DMS 273 (cell line): ENCODE measurements around the gene RHOXF2B.
"Not testable (repeated sequence)": the region's sequence is repeated elsewhere in the genome, so short reads cannot be mapped to it uniquely, and the experiment has no call there.

ENCODE experiments used
- DNase-seq: peaks from one replicate; lab custom pipeline; 2025; ENCODE audit not compliant: unreplicated experiment; lab: John Stamatoyannopoulos, UW

Gene RHOXF2B

DNA sequence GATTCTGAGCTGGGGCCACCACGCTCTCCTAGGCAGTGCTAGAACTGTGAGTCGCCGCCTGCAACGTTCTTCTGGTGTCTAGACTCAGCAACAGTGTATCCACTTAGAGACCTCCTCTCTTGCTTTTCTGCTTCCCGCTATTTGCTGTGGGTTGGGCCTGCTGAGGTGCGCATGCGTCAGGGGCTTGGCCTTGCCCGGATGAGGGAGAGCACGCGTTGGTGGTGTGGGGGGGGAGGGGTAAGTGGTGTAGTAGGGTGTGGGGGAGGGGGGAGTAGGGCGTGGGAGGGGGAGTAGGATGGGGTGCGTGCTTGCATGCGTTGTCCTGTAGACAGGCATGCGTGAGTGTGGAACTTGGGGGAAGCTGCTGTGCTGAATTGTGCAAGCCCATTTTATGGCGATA lies at the start of gene RHOXF2B:
Gene RHOXF2B (minus strand): TSS at position 101 of the 400 bp plus-strand sequence. CDS start 138 bp downstream, outside the sequence.
- DNase-seq: not testable (repeated sequence)

DNA sequence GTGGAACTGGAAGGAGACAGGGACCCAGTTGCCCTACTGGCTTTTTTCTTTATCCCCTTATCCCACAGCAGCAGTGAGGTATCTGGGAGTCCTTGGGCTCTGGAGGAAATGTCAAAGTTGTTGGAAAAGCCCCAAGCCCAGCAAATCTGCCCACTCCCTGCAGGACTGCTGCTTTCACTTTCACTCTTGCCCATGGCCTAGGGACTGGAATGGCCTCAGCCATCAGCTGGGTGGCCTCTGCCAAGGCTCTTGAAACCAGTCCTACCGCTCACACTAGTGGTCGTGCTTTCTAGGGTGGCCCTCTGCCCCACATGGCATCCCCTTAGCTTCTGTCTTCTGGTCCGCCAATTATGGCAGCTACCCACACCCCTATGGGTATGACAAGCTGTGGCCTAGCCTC lies 48.0 kb upstream of the RHOXF2B start:
- DNase-seq: no peak

DNA sequence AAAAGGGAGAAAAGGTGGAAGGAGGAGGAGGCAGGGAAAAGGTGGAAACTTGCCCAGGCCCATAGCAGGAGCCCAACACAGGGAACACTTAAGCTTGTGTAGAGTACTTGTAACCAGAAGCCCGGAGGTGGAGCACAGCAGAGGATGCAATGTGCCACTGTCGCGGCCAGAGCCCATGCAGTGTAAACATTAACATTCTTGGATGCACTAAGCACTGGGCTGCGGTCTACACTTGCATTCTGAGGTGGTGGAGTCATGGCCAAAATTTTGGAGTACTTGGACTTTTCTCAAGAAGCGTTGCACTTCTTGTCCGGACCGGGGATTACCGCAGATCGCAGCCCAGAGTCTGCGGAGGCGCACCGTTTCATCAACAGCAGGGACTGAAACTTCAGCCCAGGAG lies 42.7 kb upstream of the RHOXF2B start:
- no peak for DNase-seq

DNA sequence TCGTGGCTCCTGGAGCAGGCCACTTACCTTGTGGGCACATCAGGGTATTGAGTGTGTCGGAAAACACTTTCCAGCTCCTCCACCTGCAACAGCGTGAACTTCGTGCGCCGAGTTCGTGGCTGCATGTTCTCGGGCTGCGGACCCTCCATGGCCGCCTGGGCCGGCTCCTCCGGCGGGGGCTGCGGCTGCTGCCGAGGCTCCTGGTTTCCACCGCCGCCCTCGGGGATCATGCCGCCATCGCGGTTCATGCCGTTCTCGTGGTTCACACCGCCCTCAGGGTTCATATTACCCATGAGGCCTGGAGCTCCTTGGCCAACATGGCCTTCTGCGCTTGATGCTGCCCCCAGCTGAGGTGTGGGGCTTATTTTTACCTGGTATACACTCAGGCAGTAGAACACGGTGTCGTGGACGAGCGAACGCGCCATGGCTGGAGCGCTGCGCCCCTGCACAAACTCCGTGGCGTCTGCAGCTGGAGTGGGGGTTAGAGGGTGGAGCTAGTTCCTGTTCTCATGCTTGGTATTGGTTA lies 38.0 kb upstream of the RHOXF2B start, which contains the start of gene RHOXF1:
Gene RHOXF1 (minus strand): TSS at position 476 of the 526 bp plus-strand sequence. CDS start 51 bp downstream, at position 425.
- no peak for DNase-seq

DNA sequence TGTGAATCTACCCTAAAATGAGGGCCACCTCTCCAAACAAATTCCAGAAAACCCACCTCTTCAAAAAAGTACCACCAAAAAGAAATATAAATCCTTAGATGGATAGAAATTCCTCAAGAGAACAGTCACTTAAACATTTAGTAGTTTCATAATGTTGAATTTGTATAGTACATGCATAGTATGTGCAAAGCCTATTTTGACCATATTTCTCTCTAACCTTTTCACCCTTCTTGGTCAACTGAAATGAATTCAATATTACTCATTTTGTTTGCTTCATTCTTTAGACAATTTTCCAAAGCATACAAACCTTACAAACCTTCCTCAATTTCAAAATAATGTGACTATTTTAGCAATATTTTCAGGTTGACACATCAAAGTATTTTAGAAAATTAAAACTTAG lies 34.1 kb upstream of the RHOXF2B start:
- no peak for DNase-seq

DNA sequence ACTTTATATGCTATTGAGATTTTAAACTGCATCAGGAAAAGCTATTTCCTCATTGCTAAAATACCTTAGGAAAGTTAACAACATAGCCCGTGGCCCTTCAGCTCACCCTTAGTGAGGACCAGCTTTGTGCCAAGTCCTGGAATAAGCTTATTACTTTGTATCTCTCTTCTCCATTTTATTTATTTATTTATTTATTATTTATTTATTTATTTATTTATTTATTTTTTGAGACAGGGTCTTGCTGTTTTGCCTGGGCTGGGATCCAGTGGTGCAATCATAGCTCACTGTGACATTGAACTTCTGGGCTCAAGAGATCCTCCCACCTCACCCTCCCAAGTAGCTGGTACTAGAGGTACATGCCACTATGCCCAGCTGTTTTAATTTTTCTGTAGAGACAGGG lies 31.9 kb upstream of the RHOXF2B start:
- no peak for DNase-seq

DNA sequence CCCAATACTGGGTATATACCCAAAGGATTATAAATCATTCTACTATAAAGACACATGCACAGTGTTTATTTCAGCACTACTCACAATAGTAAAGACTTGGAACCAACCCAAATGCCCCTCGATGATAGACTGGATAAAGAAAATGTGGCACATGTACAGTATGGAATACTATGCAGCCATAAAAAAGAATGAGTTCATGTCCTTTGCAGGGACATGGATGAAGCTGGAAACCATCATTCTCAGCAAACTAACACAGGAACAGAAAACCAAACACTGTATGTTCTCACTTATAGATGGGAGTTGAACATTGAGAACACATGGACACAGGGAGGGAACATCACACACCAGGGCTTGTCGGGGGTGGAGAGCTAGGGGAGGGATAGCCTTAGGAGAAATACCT lies 27.2 kb upstream of the RHOXF2B start:
- not testable (repeated sequence) for DNase-seq

DNA sequence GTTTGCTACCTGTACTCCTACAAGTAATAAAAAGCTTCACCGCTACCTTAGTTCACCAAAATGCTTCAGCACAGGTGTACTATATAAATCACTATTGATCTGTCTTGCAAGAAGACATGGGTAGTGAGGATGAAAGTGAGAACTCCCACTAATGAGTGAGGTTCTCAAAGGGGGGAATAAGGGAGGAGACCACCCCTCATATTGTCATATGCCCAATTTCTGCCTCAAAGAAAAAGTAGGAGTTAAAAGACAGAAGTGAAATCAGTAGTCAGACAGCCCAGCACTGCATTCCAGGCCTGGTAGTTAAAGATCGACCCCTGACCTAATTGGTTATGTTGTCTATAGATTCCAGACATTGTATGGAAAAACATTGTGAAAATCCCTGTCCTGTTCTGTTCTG lies 23.6 kb upstream of the RHOXF2B start:
- DNase-seq: not testable (repeated sequence)

DNA sequence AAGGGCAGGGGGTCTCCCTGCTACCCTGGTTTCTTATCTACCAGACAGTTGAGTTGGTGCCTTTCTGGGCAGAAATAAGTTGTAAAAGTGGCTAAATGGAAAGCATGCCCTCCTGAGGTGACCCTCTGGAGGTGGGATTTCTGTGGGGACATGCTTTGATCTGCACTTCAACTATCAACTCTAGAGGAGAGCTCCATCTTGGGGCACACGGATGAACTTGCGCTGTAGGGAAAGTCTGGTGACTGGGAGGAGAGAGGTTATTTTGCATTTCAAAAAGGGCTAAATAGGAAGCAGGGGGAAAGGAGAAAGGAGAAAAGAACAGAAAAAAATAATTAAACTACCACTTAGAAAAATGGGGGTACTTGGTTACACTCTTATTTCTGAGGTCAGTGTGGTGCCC lies 12.7 kb upstream of the RHOXF2B start:
- peak; percentile 12 for DNase-seq

DNA sequence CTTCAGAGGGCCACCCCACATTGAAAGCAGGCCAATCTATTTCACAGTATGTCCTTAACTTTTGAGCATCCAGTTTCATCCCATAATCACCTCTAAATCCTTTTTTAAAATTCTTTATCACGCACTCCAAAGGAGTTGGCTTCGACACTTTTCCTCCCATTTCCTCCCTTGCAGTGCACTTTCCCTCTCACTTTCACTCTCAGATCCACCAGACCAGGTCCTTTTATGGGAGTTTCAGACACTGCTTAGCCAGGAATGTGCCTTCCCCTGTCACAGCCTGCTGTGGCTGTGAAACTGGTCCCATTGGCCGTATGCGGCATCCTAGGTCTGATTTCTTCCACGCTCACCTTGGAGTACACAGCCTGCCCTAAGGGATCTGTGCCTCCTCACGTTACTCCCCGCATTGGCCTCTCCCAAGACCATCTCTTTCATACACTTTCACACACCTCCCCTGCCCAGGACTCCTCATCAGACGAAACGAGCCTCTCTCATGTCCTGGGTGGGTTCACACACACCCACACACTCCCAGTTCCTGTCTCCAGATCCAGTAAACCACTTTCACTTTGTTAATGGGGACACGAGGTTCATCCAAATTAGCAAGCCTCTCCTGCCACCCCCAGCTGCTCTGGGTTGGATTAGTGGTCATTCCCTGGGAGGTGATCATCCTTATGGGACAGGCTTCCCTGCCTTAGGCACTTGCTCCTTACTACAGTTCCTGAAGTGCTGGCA lies 10.0 kb upstream of the RHOXF2B start:
- DNase-seq: no peak

DNA sequence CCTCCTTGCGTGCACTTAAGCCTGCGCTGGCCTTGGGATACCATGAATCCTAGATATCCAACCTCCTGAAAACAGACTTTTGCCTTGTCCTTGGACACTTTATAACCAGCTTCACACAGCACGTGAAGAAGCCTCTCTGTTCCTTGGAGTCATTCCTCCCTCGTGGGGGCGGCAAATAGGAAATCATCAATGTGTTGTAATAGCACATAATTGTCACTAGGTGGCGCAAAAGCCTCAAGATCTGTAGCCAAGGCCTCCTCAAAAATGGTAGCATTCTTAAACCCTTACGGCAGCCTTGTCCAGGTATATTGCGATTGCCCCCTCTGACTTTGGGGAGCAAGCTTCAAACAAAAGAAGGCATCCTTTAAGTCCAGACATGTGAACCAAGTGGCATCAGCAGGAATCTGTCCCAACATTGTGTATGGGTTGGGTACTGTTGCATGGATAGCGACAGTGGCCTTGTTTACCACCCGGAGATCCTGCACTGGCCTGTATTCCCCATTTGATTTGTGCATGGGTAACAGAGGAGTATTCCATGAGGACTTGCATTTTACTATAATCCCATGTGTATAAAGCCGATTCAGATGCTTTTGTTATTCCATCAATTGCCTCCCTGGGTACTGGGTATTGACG lies 8.2 kb upstream of the RHOXF2B start:
- DNase-seq: not testable (repeated sequence)

DNA sequence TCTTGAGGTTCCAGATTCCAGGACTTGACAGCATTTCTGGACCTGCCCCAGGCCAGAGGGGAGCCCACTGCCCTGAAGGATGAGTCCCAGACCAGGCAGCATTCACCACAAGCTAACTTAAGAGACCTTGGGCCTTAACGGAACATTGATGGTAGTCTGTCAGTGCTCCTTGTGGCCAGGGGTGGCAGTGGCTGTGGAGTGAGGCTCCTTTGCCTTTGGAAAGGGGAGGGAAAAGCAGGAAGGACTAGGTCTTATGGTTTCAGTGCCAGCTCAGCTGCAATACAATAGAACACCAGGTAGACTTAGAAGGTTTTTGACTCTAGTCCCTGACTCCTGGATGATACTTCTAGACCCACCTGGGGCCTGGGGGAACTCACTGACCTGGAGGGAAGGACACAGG lies 11.3 kb downstream of the RHOXF2B start:
- not testable (repeated sequence) for DNase-seq

DNA sequence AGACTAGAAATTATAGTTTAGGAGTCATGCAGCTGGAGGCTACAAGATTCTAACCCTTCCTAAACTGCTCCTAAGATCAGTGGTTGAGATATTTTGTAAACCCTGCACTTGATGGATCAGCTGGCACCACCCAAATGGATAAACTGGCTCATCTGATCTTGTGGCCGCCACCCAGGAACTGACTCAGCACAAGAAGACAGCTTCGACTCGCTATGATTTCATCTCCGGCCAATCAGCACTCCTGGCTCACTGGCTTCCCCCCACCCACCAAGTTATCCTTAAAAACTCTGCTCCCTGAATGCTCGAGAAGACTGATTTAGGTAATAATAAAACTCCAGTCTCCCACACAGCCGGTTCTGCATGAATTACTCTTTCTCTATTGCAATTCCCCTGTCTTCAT lies 34.8 kb downstream of the RHOXF2B start:
- DNase-seq: not testable (repeated sequence)

DNA sequence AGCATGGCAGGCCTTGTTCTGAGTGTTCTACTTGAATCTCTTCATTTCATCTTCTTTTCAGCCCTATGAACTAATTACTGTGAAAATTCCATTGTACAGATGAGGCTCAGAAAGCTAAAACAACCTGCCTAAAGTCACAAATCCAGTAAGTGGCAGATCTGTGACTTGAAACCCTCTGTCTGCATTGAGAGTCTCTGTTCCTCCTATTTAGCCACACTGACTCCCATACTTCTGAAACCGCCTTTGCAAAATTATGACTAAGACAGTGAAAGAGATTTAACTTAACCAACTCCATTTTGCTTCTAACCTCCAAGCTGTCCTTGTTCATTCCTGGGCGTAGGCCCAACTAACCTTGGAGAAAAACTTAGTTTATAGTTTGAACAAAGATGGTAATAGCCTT lies 35.2 kb downstream of the RHOXF2B start:
- not testable (repeated sequence) for DNase-seq

DNA sequence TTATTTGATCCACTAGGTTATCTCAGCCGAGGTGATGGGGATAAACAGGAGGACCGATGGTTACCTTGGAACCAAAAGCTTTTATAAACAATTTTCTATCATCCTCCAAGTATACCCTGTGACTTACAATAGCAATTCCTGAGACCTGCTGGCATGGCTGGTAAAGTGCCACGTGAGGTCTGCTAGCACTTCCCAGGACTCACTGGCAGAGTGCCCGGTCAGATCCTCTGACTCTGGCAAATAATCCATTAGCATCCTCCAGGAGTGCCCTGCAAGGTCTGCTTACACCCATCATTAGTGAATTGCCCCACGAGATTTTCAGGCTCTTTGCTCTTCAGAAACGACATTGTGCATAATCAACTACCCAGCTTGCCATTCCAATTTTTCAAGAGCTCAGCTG lies 37.3 kb downstream of the RHOXF2B start:
- not testable (repeated sequence) for DNase-seq

DNA sequence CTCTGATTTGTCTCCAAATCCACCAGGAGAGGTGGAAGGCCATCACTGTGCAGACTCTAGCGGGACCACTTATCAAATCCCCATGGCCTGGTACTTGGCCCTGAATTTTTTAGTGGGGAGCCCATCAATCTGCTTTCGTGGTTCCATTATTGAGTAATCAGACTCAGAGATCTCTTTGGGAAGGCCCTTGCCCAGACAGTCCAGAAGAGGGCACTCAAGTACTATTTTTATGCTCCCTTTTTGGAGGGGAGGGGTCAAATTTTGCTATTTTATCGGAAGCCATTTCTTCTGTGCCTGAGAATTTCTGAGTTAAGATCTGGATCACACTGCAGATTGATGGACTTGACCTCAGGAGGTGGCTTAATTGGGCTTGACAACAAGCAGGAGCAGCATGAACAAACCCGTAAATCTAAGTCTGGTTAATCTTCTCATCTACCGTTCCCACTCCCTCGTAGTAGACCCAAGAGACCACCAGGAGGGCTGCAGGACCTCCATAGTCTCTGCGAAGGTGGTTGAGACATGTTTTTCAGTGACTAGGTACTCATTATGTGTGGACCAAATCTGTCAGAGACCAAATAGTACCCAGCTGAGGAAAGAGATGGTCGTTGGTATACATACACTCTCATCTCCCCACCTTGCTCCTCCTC lies 38.3 kb downstream of the RHOXF2B start:
- DNase-seq: not testable (repeated sequence)

DNA sequence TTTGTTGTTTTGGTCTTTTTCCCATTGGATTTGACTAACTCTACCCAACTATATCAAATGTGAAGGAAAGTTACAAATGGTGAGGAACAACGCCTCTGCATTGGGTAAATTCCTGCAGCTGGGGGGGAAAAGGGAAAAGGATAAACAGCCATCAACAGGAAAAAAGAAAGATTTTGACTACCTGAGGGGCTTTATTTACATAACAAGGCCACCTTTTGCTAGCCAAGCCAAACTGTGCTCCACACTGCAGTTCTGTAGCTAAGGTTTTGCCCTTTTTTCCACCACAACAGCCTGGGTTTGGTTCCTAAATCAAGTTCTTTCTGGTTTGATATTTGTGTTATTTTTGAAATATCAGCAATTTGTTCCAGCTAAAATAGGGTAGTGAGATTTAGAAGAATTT lies 40.8 kb downstream of the RHOXF2B start:
- no peak for DNase-seq

DNA sequence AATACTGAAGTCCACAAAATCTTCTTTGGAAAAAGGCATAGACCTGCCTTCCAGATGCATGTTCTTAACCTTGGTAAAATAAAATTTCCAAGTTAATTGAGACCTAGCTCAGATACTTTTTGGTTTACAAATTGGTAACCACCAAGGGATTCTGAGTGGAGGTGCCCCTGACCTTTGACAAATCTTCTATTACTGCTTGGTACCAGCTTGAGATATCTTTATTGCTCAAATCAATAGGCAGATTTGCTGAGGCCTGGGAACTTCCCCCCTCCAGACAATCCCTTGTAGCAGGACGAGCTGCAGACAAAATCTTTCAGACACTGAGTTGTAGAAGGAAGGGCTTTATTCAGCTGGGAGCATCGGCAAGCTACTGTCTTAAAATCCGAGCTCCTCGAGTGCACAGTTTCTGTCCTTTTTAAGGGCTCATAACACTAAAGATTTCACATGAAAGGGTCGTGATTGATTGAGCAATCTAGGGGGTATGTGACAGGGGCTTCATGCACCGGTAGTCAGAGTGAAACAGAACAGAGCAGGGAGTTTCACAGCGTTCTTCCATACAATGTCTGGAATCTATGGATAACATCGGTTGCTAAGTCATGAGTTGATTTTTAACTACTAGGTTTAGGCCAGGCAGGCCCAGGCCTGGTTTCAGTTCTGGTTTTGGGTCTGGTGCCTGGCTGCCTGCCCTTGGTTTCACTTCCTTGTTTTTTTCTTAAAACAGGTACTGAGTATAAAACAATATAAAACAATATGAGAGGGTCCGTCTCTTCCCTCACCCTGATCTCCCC lies 41.8 kb downstream of the RHOXF2B start:
- not testable (repeated sequence) for DNase-seq

DNA sequence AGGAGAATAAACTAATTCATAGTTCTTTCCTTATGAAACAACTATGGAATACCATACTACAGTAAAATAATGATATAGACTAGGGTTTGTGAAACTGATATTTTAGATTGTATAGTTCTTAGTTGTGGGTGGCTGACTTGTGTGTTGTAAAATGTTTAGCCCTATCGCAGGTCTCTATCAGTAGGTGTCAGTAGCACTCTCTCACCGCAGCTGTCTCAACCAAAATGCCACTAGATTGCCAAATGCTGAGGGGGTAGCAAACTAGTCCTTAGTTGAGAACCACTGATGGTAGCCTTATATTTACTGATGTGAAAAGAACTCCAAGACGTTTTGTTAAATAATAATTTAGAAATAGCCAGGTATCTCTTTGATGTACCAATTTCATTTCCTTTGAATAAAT lies 48.1 kb downstream of the RHOXF2B start:
- peak; percentile 7 for DNase-seq

DNA sequence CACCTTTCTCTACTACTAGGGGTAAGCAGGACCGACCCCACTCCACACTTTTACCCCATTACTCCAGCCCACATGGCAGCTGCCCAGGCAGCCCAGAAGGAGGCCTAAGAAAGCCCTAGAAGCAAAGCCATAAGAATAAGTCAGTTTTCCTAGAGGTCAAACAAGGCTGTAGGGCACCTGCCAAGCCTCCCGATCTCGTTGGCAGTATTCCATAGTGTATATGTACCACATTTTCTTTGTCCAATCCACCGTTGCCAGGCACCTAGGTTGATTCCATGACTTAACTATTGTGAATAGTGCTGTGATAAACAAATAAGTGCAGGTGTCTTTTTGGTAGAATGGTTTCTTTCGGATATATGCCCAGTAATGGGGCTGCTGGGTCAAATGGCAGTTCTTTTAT lies 54.2 kb downstream of the RHOXF2B start:
- no peak for DNase-seq

DNA sequence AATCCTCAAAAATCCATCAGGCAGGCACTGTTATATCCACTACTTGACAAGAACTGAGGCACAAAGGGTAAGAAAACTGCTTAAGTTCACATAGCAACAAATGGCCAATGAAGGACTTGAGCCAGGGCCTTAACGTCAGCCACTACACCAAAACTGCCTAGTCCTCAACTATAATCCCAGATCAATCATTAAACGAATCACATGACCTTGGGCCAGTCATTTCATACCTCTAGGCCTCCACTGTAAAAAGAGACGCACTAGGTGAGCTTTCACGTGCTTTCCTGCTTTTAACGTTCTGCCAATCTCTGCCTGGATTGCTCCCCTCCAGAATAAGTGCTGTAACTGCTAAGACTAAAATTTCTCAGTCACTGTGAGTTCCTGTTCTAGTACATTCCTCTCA lies 54.7 kb downstream of the RHOXF2B start:
- DNase-seq: no peak
